ENCODE data around the gene GALNTL6. TPM values are rescaled to one million over a fixed set of nuclear protein-coding genes. Genes with fewer than 3 reads are reported as not detected.

Gene GALNTL6
- polyA plus RNA-seq, 1 donor from 2014 or later: 14.9 TPM

DNA sequence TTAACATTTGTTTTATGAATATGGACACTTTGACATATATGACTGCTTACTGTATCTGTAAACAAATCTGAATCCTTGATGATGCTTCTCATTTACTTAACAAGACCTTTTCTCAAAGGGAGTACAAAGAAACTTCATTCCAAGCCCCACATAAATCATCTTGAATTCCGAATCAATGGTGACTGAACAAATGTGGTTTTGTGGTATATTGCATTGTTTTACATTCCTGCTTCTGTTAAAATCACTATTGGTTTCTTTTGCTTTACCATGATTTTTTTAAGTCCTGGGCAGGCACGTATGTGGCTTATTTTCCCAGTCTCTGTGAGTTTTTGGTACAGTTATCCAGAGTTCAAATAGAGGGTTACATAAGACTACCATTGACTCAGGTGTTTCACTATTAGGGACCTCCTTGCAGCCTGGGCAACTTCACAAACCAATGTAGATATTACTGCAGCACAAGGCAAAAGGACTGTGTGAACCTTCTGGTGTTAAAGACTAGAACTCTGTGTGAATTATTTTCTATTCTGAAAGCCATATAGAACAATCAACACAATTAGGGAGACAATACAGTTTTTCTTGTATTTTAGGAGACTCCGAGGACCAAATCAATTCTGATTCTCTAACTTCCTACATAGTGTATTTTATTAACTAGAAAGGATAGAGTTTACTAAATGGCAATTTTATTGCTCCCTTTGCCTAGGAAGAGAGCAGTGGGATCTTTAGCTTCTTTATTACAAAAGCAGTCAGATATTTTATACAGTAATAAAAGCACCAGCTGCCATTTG is 196.4 kb downstream of the GALNTL6 start:
- no peak for TF ChIP-seq CTCF (IDR thresholded peaks at IDR 0.05; ENCODE audit: poor library complexity, severe bottlenecking)
- no peak for TF ChIP-seq EZH2 (IDR thresholded peaks at IDR 0.05; ENCODE audit: borderline replicate concordance, insufficient read depth, low read length, poor library complexity, severe bottlenecking)
- no peak for TF ChIP-seq SMC3 (conservative IDR thresholded peaks at IDR 0.05; ENCODE audit: poor library complexity)
- TF ChIP-seq TAF1 (IDR thresholded peaks at IDR 0.05; ENCODE audit: low read depth): no peak
- no peak for TF ChIP-seq MXI1 (conservative IDR thresholded peaks at IDR 0.05; ENCODE audit: poor library complexity, severe bottlenecking)
- TF ChIP-seq POLR2AphosphoS5 (IDR thresholded peaks at IDR 0.05): no peak
- H3F3A ChIP-seq (ENCODE audit: insufficient read depth, low read length, poor library complexity, severe bottlenecking): no peaks in the 10 kb centered on the region
- no peaks in the 10 kb centered on the region for H4K20me1 ChIP-seq (ENCODE audit: insufficient read depth)
- no peak overlapping the region for H3K4me3 ChIP-seq (ENCODE audit: low read length)
- H3K27ac ChIP-seq (ENCODE audit: low read length): no peak overlapping the region
- no peaks in the 10 kb centered on the region for H3K9me3 ChIP-seq (ENCODE audit: low read length)
- H3K36me3 ChIP-seq (ENCODE audit: insufficient read depth, low read length): no peaks in the 10 kb centered on the region
- no peaks in the 10 kb centered on the region for H3K9me2 ChIP-seq (ENCODE audit: insufficient read depth, low read length)
- H3K9ac ChIP-seq (ENCODE audit: low read length): no peak overlapping the region
- no peak overlapping the region for H2AFZ ChIP-seq (ENCODE audit: low read depth, low read length)
- H3K79me2 ChIP-seq (replicated peaks; ENCODE audit: insufficient read depth, low read length): no peaks in the 10 kb centered on the region
- H3K4me2 ChIP-seq (ENCODE audit: low read length): no peak overlapping the region
- no peaks in the 10 kb centered on the region for H3K27me3 ChIP-seq (ENCODE audit: insufficient read depth, low read depth, low read length)

DNA sequence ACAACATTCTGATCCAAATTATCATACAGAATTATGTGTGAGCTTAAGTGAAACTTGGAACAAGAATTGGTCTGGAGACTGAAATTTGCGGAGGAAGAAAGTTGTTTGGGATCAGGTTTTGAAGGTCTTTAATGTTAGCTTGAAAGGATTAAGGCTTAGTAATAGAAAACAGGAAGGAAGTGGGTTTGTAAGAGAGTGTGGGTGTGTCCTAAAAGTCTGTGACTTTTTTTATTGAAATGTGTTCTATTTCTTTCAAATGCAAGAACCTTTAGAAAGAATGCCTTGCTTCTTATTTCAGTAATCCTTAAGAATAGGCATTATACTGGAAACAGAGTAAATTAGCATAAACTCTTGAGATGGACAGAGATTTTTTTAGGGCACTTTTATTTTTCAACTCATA is 198.0 kb downstream of the GALNTL6 start:
- H3K9ac ChIP-seq (ENCODE audit: low read length): no peak overlapping the region
- H3K36me3 ChIP-seq (ENCODE audit: insufficient read depth, low read length): no peaks in the 10 kb centered on the region
- no peak overlapping the region for H3K4me2 ChIP-seq (ENCODE audit: low read length)
- H3K27me3 ChIP-seq (ENCODE audit: insufficient read depth, low read depth, low read length): no peaks in the 10 kb centered on the region
- H3K27ac ChIP-seq (ENCODE audit: low read length): no peak overlapping the region
- H3K79me2 ChIP-seq (replicated peaks; ENCODE audit: insufficient read depth, low read length): no peaks in the 10 kb centered on the region
- no peaks in the 10 kb centered on the region for H3F3A ChIP-seq (ENCODE audit: insufficient read depth, low read length, poor library complexity, severe bottlenecking)
- no peak for TF ChIP-seq SMC3 (conservative IDR thresholded peaks at IDR 0.05; ENCODE audit: poor library complexity)
- TF ChIP-seq POLR2AphosphoS5 (IDR thresholded peaks at IDR 0.05): no peak
- TF ChIP-seq TAF1 (IDR thresholded peaks at IDR 0.05; ENCODE audit: low read depth): no peak
- no peak for TF ChIP-seq RAD21 (conservative IDR thresholded peaks at IDR 0.05)
- TF ChIP-seq EP300 (conservative IDR thresholded peaks at IDR 0.05; ENCODE audit: poor library complexity, severe bottlenecking): no peak
- TF ChIP-seq REST (IDR thresholded peaks at IDR 0.05; ENCODE audit: borderline replicate concordance): no peak
- no peak for TF ChIP-seq MXI1 (conservative IDR thresholded peaks at IDR 0.05; ENCODE audit: poor library complexity, severe bottlenecking)
- no peak for TF ChIP-seq CTCF (IDR thresholded peaks at IDR 0.05; ENCODE audit: poor library complexity, severe bottlenecking)
- TF ChIP-seq EZH2 (IDR thresholded peaks at IDR 0.05; ENCODE audit: borderline replicate concordance, insufficient read depth, low read length, poor library complexity, severe bottlenecking): no peak
- H4K20me1 ChIP-seq (ENCODE audit: insufficient read depth): no peaks in the 10 kb centered on the region
- H2AFZ ChIP-seq (ENCODE audit: low read depth, low read length): no peak overlapping the region
- no peaks in the 10 kb centered on the region for H3K9me2 ChIP-seq (ENCODE audit: insufficient read depth, low read length)
- no peak overlapping the region for H3K4me3 ChIP-seq (ENCODE audit: low read length)
- no peaks in the 10 kb centered on the region for H3K9me3 ChIP-seq (ENCODE audit: low read length)
